Stimulated activated CD8-positive, alpha-beta memory T cell treated with anti-CD3 and anti-CD28 coated beads, Interleukin-4, amount 100 ng/mL, for 24 hours (primary cell): ENCODE data around the gene KCNC1.

Source experiments
- DNase-seq: peaks from one replicate; pipeline ENCODE4 v3.0.0-alpha.2; 2020; ENCODE audit warnings: low read depth

KCNC1 gene

GRCh38 chr11:17773674-17774073 lies 39.1 kb downstream of the KCNC1 start:
- DNase-seq: no peak

- DNase-seq: no peak
Observed at GRCh38 chr11:17774232-17775034, 39.9 kb downstream of the KCNC1 start.

- DNase-seq: no peak
Observed at GRCh38 chr11:17775035-17775348, 40.4 kb downstream of the KCNC1 start.

- no peak for DNase-seq
Observed at GRCh38 chr11:17775507-17776211, 41.1 kb downstream of the KCNC1 start.

GRCh38 chr11:17776212-17776875 lies 41.8 kb downstream of the KCNC1 start:
- DNase-seq: no peak

- DNase-seq: no peak
Observed at GRCh38 chr11:17777086-17777737, 42.6 kb downstream of the KCNC1 start.

- DNase-seq: no peak
Observed at GRCh38 chr11:17777738-17778091, 43.1 kb downstream of the KCNC1 start.

- no peak for DNase-seq
Observed at GRCh38 chr11:17778352-17778751, 43.8 kb downstream of the KCNC1 start.

GRCh38 chr11:17778956-17779860 lies 44.6 kb downstream of the KCNC1 start:
- no peak for DNase-seq

GRCh38 chr11:17779861-17780594 lies 45.4 kb downstream of the KCNC1 start:
- DNase-seq: no peak

GRCh38 chr11:17780668-17781067 lies 46.1 kb downstream of the KCNC1 start:
- DNase-seq: no peak

- no peak for DNase-seq
Observed at GRCh38 chr11:17781221-17781620, 46.6 kb downstream of the KCNC1 start.

GRCh38 chr11:17781626-17782025 lies 47.0 kb downstream of the KCNC1 start:
- no peak for DNase-seq

- DNase-seq: no peak
Observed at GRCh38 chr11:17782145-17782544, 47.6 kb downstream of the KCNC1 start.

GRCh38 chr11:17782603-17783337 lies 48.2 kb downstream of the KCNC1 start:
- DNase-seq: no peak

- DNase-seq: no peak
Observed at GRCh38 chr11:17783878-17784277, 49.3 kb downstream of the KCNC1 start.

GRCh38 chr11:17786824-17787525 lies 52.4 kb downstream of the KCNC1 start:
- no peak for DNase-seq

- no peak for DNase-seq
Observed at GRCh38 chr11:17788084-17788483, 53.5 kb downstream of the KCNC1 start.

GRCh38 chr11:17790453-17790852 lies 55.9 kb downstream of the KCNC1 start:
- no peak for DNase-seq

GRCh38 chr11:17791144-17791543 lies 56.6 kb downstream of the KCNC1 start:
- no peak for DNase-seq
